Esophagus (tissue), 2 donors: Measurements from ENCODE around the gene PEDS1. TPM values are rescaled to one million over a fixed set of nuclear protein-coding genes. Genes with fewer than 3 reads are reported as not detected.
"Not testable (repeated sequence)": the region's sequence is repeated elsewhere in the genome, so short reads cannot be mapped to it uniquely, and the experiment has no call there.

Source experiments
- H3K27ac ChIP-seq, 2 donors: one replicate each; pipeline ENCODE4 v1.5.1; 2013; ENCODE audit warnings: low read depth in 2 of 2, mild to moderate bottlenecking in 2 of 2, inconsistent platforms in 1 of 2, low read length in 1 of 2, moderate library complexity in 1 of 2
- H3K27me3 ChIP-seq, 2 donors: one replicate each; pipeline ENCODE4 v1.6.1; 2013; ENCODE audit warnings: low read length in 2 of 2, control low read depth in 1 of 2, mild to moderate bottlenecking in 1 of 2; ENCODE audit not compliant: insufficient read depth in 2 of 2, control insufficient read depth in 1 of 2
- H3K36me3 ChIP-seq, 2 donors: one replicate each; pipeline ENCODE4 v1.6.1; 2013; ENCODE audit warnings: low read length in 1 of 2; ENCODE audit not compliant: control insufficient read depth in 2 of 2, insufficient read depth in 2 of 2
- H3K4me1 ChIP-seq, 2 donors: one replicate each; pipeline ENCODE4 v1.6.1; 2013; ENCODE audit warnings: low read length in 1 of 2; ENCODE audit not compliant: control insufficient read depth in 2 of 2, insufficient read depth in 2 of 2
- H3K4me3 ChIP-seq, 2 donors: one replicate each; pipeline ENCODE4 v1.5.1; 2013; ENCODE audit warnings: low read length in 2 of 2, mild to moderate bottlenecking in 2 of 2, low read depth in 1 of 2, moderate library complexity in 1 of 2
- H3K9me3 ChIP-seq, 2 donors: one replicate each; pipeline ENCODE4 v1.6.1; 2013; ENCODE audit warnings: mild to moderate bottlenecking in 2 of 2, low read depth in 1 of 2, low read length in 1 of 2, moderate library complexity in 1 of 2; ENCODE audit not compliant: control insufficient read depth in 2 of 2, insufficient read depth in 1 of 2
- WGBS, 2 donors: extraction: QIAGEN DNeasy Blood & Tissue Kit; methylation state at CpG; one replicate each; pipeline ENCODE4 v1.1.7; 2013; 5-methylcytosine and 5-hydroxymethylcytosine counted together
- polyA plus RNA-seq, 2 donors: library from polyadenylated mRNA; stranded (reverse); fragments of 200-250 nt; gene quantifications; one replicate each; pipeline ENCODE4 v1.2.3, GENCODE V29; 2013
- donor health status: healthy with polysubstance abuse.
- donor health status: Bipolar disorder and iron deficiency.

Gene PEDS1
- 10 to 100 TPM; 31.5 to 56.2 TPM for polyA plus RNA-seq

DNA sequence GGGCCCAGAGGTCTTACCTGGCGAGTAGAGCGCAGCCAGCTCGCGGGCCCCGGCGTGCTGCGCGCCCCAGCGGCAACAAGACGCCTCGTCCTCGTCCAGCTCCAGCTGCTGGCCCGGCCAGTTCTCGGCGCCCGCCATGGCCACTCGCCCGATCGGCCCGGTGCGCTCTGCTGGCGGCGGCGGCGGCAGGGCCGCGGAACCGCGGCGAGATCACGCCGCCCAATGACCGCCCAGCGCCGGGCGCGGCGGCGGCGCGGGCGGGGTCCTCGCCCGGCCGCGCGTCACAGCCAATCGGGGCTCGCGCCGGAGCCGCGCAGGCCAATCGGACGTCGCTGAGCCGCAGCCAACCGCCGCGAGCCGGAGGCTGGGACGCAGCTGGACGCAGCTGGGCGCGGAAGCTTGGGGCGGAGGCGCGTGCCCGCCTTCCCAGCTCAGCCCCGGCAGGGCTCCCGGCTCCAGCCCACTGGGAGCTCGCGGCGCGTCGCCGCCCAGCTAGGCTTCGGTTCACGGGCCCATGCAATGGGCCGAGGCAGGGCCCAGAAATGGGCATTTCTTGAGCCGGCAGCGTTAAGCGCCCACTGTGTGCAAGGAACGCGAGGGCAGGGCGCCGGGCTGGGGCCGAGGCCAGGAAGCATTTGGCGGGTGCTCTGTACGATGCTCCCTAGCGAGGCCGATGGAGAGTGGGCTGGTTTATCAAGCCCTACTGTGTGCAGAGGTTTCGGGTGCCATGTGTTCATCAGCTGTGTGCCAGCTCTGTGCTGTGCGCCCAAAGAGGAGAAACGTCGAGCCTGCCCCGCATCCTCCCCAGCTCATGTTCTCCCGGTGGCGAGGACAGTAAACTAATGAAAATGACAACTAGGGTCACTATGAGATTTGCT lies at the start of gene PEDS1:
Gene PEDS1 (minus strand): TSS at position 224 of the 878 bp plus-strand sequence. CDS start 86 bp downstream, at position 138.
- H3K36me3 ChIP-seq, result peaks cover 0 to 3% of the 10 kb centered on the region in 2 donors
- H3K4me3 ChIP-seq, result peak within 1 kb of the TSS; percentile 72 to 86
- H3K4me1 ChIP-seq, result peaks cover 14 to 26% of the 10 kb centered on the region in 2 donors
- no peaks in the 10 kb centered on the region for H3K27me3 ChIP-seq
- WGBS, 2 donors, result 2% methylated on average over 87 to 99 of the region's 99 CpGs
- H3K27ac ChIP-seq, result peak within 1 kb of the TSS; percentile 95 to 96
- H3K9me3 ChIP-seq, result no peaks in the 10 kb centered on the region

DNA sequence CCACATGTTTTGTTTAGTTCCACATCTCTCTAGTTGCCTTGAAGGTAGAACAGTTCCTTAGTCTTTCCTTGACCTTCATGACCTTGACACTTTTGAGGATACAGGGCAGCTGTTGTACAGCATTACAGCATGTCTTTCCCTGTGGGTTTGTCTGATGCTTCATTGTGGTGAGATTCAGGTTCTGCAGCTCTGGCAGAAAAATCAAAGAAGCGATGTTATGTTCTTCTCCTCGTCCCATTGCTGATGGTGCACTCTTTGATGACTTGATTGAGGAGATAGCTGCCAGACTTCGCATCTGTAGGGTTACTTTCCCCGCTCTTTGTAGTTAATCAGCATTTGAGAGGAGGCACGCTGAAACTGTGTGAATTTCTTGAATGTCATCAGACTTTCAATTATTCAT lies 49.2 kb upstream of the PEDS1 start:
- 85 to 86% methylated on average over 5 of the region's 5 CpGs for WGBS, 2 donors
- Histone ChIP-seq H3K4me3 (no peak overlapping the region), H3K27ac (no peak overlapping the region), H3K36me3 (no peaks in the 10 kb centered on the region), H3K4me1 (no peaks in the 10 kb centered on the region), H3K27me3 (no peaks in the 10 kb centered on the region), H3K9me3 (peaks cover 0 to 2% of the 10 kb centered on the region in 2 donors)

DNA sequence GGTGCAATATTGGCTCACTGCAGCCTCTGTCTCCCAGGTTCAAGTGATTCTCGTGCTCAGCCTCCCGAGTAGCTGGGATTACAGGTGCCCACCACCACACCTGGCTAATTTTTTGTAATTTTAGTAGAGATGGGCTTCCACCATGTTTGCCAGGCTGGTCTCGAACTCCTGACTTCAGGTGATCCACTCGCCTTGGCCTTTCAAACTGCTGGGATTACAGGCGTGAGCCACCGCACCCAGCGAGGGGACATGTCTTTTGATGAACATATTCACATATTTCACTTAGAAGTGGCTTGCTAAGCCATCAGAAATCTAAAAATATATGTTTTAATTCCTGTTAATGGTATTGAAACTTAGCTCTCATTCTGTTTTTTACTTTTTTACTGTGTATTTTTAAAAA lies 48.2 kb upstream of the PEDS1 start:
- H3K9me3 ChIP-seq, H3K4me3 ChIP-seq, H3K36me3 ChIP-seq, H3K27ac ChIP-seq, H3K4me1 ChIP-seq, H3K27me3 ChIP-seq: not testable (repeated sequence)
- WGBS, 2 donors, result 95 to 97% methylated on average over 7 of the region's 7 CpGs

DNA sequence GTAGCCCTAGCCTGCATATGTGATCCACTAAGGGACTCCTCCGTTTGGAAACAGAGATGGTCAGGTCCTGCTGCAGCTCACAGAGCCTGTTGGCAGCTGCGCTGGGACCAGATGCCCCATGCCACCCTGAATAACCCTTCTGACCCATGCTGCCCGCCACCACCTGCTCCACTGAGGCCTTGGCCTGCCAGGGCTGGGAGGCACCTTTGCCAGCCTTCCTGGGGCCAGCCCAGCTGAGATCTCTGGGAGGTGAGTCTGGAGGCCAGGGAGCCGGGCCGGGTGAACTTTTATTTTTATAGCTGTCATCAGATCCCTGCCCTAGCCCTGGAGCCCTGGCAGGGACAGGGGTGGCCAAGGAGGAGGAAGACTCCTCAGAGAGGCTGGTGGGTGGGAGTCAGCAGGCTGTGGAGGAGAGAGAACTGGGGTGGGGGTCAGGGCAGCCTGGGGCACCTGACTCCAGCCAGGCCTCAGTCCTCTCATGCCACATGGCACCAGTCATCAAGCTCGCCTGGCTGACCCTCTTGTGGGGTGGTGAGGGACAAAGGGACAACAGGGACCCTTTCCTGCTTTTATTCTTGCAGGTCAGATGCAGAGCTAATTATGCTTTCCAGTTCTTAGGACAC lies 47.1 kb upstream of the PEDS1 start:
- Histone ChIP-seq H3K27me3 (no peaks in the 10 kb centered on the region), H3K4me1 (no peaks in the 10 kb centered on the region), H3K4me3 (no peak overlapping the region), H3K36me3 (no peaks in the 10 kb centered on the region), H3K9me3 (peaks cover 0 to 2% of the 10 kb centered on the region in 2 donors), H3K27ac (no peak overlapping the region)
- WGBS, 2 donors, result 83 to 91% methylated on average over 6 of the region's 6 CpGs

DNA sequence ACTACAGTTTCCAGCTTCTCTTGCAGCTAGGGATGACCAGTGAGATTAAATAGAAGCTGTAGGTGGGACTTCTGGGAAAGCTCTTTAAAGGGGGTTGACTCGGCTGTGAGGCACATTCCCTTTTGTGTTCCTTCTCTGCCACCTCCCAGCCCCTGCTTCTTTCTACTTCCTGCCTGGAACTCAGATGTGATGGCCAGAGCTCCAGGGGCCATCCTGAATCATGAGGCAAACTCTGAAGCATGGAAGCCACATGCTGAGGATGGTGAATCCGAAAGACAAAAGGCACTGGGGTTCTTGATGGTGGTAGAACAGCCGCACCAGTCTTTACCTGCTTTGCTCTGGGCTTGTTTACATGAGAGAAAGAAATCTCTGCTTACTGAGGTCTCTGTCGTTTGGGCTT lies 46.2 kb upstream of the PEDS1 start:
- Histone ChIP-seq H3K36me3 (no peaks in the 10 kb centered on the region), H3K4me3 (no peak overlapping the region), H3K9me3 (peaks cover 0 to 2% of the 10 kb centered on the region in 2 donors), H3K27ac (no peak overlapping the region), H3K4me1 (peaks cover 0 to 4% of the 10 kb centered on the region in 2 donors), H3K27me3 (no peaks in the 10 kb centered on the region)
- 84 to 86% methylated on average over 4 of the region's 4 CpGs for WGBS, 2 donors

DNA sequence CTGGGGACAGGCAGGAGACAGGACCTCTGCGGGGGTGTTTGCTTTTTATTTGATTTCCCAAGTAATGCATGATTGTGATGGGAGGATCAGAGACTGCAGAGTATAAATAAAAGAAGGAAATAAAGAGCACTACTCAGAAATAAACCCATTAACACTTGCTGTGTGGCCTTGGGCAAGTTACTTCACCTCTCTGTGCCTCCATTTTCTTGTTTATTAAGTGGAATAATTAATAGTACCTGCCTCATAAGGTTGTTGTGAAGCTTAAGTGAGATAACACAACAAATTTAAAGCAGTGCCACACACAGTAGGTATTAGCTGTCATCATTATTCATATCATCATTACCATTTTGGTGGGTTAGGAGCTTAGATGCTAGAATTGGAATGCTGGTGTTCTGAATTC lies 45.2 kb upstream of the PEDS1 start:
- 89 to 100% methylated on average over 1 of the region's 1 CpG for WGBS, 2 donors
- Histone ChIP-seq H3K36me3 (peaks cover 4 to 9% of the 10 kb centered on the region in 2 donors), H3K27ac (no peak overlapping the region), H3K27me3 (no peaks in the 10 kb centered on the region), H3K9me3 (no peaks in the 10 kb centered on the region), H3K4me3 (no peak overlapping the region), H3K4me1 (peaks cover 0 to 12% of the 10 kb centered on the region in 2 donors)

DNA sequence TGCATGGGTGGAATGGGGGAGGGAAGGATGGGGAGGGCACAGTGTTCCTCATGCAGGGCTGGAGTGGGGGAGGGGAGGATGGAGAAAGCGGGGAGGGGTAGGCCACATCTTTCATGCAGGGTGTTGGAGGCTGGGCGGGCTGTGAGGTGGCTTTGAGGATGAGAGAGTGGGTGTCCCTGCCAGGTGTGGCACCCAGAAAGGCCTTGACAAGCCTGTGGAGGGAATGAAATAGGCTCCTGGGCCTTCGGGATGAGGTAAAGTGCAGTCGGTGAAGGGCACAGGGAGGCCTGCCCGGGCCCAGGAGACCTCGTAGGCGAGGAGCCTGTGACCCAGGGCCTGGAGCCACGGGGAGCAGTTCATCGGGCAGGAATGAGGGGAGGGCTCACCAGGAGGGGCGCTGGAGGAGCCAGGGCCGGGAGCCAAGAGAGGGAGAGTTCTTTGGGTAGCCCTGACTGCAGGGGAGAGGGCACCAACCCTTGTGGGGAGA lies 44.7 kb upstream of the PEDS1 start:
- H3K27ac ChIP-seq, result no peak overlapping the region
- H3K4me3 ChIP-seq, result no peak overlapping the region
- peaks cover 4 to 13% of the 10 kb centered on the region in 2 donors for H3K36me3 ChIP-seq
- H3K27me3 ChIP-seq, result no peaks in the 10 kb centered on the region
- H3K4me1 ChIP-seq, result peaks cover 0 to 17% of the 10 kb centered on the region in 2 donors
- no peaks in the 10 kb centered on the region for H3K9me3 ChIP-seq
- WGBS, 2 donors, result 56 to 63% methylated on average over 10 to 11 of the region's 11 CpGs

DNA sequence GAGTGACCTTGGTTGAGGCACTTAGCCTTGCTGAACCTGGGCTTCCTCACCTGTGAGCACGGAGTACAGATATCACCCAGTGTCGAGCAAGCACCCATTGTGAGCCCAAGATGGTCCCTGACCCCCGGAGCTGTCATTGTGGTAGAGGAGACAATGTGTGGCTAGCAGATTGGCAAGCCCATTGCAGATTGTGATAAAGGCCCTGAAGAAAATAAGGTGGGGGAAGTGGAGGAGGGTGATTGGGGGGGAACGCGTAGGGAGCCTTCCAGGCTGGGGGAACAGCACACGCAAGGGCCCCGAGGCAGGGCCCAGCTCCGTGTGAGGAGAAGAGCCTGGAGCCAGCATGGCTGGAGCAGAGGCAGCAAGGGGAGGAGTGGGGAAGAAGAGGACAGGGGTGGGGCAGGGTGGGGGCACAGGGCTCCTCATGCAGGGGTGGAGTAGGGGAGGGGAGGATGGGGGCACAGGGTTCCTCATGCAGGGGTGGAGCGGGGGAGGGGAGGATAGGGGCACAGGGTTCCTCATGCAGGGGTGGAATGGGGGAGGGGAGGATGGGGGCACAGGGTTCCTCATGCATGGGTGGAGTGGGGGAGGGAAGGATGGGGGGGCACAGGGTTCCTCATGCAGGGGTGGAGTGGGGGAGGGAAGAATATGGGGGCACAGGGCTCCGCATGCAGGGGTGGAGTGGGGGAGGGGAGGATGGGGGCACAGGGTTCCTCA lies 44.1 kb upstream of the PEDS1 start:
- Histone ChIP-seq H3K36me3 (peaks cover 4 to 13% of the 10 kb centered on the region in 2 donors), H3K27ac (no peak overlapping the region), H3K4me3 (no peak overlapping the region), H3K4me1 (peaks cover 0 to 19% of the 10 kb centered on the region in 2 donors), H3K9me3 (no peaks in the 10 kb centered on the region), H3K27me3 (no peaks in the 10 kb centered on the region)
- WGBS, 2 donors, result 78 to 82% methylated on average over 10 of the region's 10 CpGs

DNA sequence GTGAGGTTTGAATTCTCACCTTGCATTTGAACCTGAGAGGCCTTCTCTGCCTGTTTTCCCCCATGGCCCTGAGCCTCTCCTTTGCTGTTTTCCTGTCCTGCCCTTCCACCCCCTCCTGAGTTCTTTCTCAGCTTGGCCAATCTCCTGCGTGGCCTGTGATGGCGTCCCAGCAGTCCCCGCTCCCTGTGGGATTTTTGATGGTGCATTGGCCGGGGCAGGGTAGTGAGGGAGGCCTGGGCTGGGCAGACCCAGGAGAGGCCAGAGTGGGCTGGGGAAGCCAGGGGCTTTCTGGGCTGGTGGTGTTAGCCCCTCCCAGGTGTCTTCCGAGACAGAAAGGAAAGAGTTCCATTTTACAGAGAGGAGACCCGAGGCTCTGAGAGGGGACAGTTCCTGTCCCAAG lies 43.4 kb upstream of the PEDS1 start:
- H3K36me3 ChIP-seq, result peaks cover 4 to 13% of the 10 kb centered on the region in 2 donors
- H3K27ac ChIP-seq, result no peak overlapping the region
- no peak overlapping the region for H3K4me3 ChIP-seq
- no peaks in the 10 kb centered on the region for H3K27me3 ChIP-seq
- H3K9me3 ChIP-seq, result no peaks in the 10 kb centered on the region
- 91 to 92% methylated on average over 6 of the region's 6 CpGs for WGBS, 2 donors
- peaks cover 0 to 19% of the 10 kb centered on the region in 2 donors for H3K4me1 ChIP-seq
